Measurements from ENCODE around the gene PEA15.
A peak's percentile ranks its signal among the peaks of the same experiment; 100 is the strongest.

PEA15 gene

GRCh38 chr1:160206421-160207117 is 1.4 kb downstream of the PEA15 start:
- DNase-seq (ENCODE audit: low read depth) = no peak
- no peak for TF ChIP-seq CTCF (IDR thresholded peaks at IDR 0.05; ENCODE audit: control insufficient read depth, extremely low read depth, insufficient read depth)
- H3K4me3 ChIP-seq (ENCODE audit: low read depth, low read length) = peak overlapping the region; percentile 92

GRCh38 chr1:160207118-160207650 is 2.0 kb downstream of the PEA15 start:
- TF ChIP-seq CTCF (IDR thresholded peaks at IDR 0.05; ENCODE audit: control insufficient read depth, extremely low read depth, insufficient read depth) = no peak

GRCh38 chr1:160207771-160208556 is 2.8 kb downstream of the PEA15 start:
- no peak for DNase-seq (ENCODE audit: low read depth)
- TF ChIP-seq CTCF (IDR thresholded peaks at IDR 0.05; ENCODE audit: control insufficient read depth, extremely low read depth, insufficient read depth) = no peak
- no peak overlapping the region for H3K4me3 ChIP-seq (ENCODE audit: low read depth, low read length)

More at GRCh38 chr1:160207118-160207650, 2.0 kb downstream of the PEA15 start:
- H3K4me3 ChIP-seq (ENCODE audit: low read depth, low read length) = no peak overlapping the region
- DNase-seq (ENCODE audit: low read depth) = no peak

- H3K4me3 ChIP-seq (ENCODE audit: low read depth, low read length) = no peak overlapping the region
- no peak for TF ChIP-seq CTCF (IDR thresholded peaks at IDR 0.05; ENCODE audit: control insufficient read depth, extremely low read depth, insufficient read depth)
- no peak for DNase-seq (ENCODE audit: low read depth)
These were observed 3.6 kb downstream of the PEA15 start for GRCh38 chr1:160208557-160209320.

- no peak overlapping the region for H3K4me3 ChIP-seq (ENCODE audit: low read depth, low read length)
- TF ChIP-seq CTCF (IDR thresholded peaks at IDR 0.05; ENCODE audit: control insufficient read depth, extremely low read depth, insufficient read depth) = no peak
- DNase-seq (ENCODE audit: low read depth) = no peak
These were observed 4.3 kb downstream of the PEA15 start for GRCh38 chr1:160209321-160210046.

GRCh38 chr1:160210561-160210960 is 5.4 kb downstream of the PEA15 start:
- no peak for DNase-seq (ENCODE audit: low read depth)
- no peak for TF ChIP-seq CTCF (IDR thresholded peaks at IDR 0.05; ENCODE audit: control insufficient read depth, extremely low read depth, insufficient read depth)
- no peak overlapping the region for H3K4me3 ChIP-seq (ENCODE audit: low read depth, low read length)
